Measurements from ENCODE around the gene NAP1L2. TPM values are rescaled to one million over a fixed set of nuclear protein-coding genes. Genes with fewer than 3 reads are reported as not detected.
A peak's percentile ranks its signal among the peaks of the same experiment; 100 is the strongest.

NAP1L2 gene, protein sequence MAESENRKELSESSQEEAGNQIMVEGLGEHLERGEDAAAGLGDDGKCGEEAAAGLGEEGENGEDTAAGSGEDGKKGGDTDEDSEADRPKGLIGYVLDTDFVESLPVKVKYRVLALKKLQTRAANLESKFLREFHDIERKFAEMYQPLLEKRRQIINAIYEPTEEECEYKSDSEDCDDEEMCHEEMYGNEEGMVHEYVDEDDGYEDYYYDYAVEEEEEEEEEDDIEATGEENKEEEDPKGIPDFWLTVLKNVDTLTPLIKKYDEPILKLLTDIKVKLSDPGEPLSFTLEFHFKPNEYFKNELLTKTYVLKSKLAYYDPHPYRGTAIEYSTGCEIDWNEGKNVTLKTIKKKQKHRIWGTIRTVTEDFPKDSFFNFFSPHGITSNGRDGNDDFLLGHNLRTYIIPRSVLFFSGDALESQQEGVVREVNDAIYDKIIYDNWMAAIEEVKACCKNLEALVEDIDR
- not detected in 2 replicates for total RNA-seq (2014; rRNA removed; shearing (Covaris generic))
- not detected in 2 replicates for polyA plus RNA-seq (2016; fragmentation: Nextera tagmentation; extraction: Ambion mirVana)

- peak within 1 kb of the TSS; percentile 66 for H3K4me3 ChIP-seq
- in situ Hi-C loops (cut with MboI): no loop called here
- WGBS, 2 experiments (ENCODE audit: low coverage in 1 of 2, low lambda C conversion rate in 2 of 2, missing lambda C conversion rate in 2 of 2): 1 to 4% methylated on average over 24 to 30 of the region's 30 CpGs
- H3K36me3 ChIP-seq (ENCODE audit: low read depth): no peaks in the 10 kb centered on the region
- DNase-seq: peak; percentile 33
- H4K20me1 ChIP-seq (ENCODE audit: insufficient read depth): no peaks in the 10 kb centered on the region
- H3K9me3 ChIP-seq (ENCODE audit: low read depth): no peaks in the 10 kb centered on the region
- no peak for TF ChIP-seq EZH2phosphoT487 (IDR thresholded peaks at IDR 0.05; ENCODE audit: insufficient read depth, low read depth)
- TF ChIP-seq EZH2 (IDR thresholded peaks at IDR 0.05; ENCODE audit: insufficient read depth, poor library complexity, severe bottlenecking): no peak
- H3K79me2 ChIP-seq (ENCODE audit: insufficient read depth): no peaks in the 10 kb centered on the region
- no peaks in the 10 kb centered on the region for H3K27me3 ChIP-seq (replicated peaks; ENCODE audit: insufficient read depth)
- peak within 1 kb of the TSS; percentile 75 for H2AFZ ChIP-seq
- H3K27ac ChIP-seq: no peak within 1 kb of the TSS
- H3K4me1 ChIP-seq (ENCODE audit: insufficient read depth): no peaks in the 10 kb centered on the region
- no peak within 1 kb of the TSS for H3K9ac ChIP-seq
- peak within 1 kb of the TSS; percentile 68 for H3K4me2 ChIP-seq (ENCODE audit: unreplicated experiment)
- H3F3A ChIP-seq (ENCODE audit: insufficient read depth): no peaks in the 10 kb centered on the region
- H3K9me2 ChIP-seq (ENCODE audit: insufficient read depth): no peaks in the 10 kb centered on the region
Measured at GRCh38 chrX:73214426-73215094, at the start of gene NAP1L2. Gene NAP1L2 (minus strand): TSS chrX:73214851. CDS start chrX:73214492, 359 bp downstream.

- no peaks in the 10 kb centered on the region for H4K20me1 ChIP-seq (ENCODE audit: insufficient read depth)
- H3F3A ChIP-seq (ENCODE audit: insufficient read depth): no peaks in the 10 kb centered on the region
- H3K9me3 ChIP-seq (ENCODE audit: low read depth): no peaks in the 10 kb centered on the region
- peak; percentile 20 for DNase-seq
- WGBS, 2 experiments (ENCODE audit: low coverage in 1 of 2, low lambda C conversion rate in 2 of 2, missing lambda C conversion rate in 2 of 2): 28 to 33% methylated on average over 1 to 2 of the region's 2 CpGs
- no peaks in the 10 kb centered on the region for H3K27me3 ChIP-seq (replicated peaks; ENCODE audit: insufficient read depth)
- no peak overlapping the region for H3K27ac ChIP-seq
- no peaks in the 10 kb centered on the region for H3K9me2 ChIP-seq (ENCODE audit: insufficient read depth)
- no peaks in the 10 kb centered on the region for H3K36me3 ChIP-seq (ENCODE audit: low read depth)
- H3K79me2 ChIP-seq (ENCODE audit: insufficient read depth): no peaks in the 10 kb centered on the region
- H3K4me1 ChIP-seq (ENCODE audit: insufficient read depth): no peaks in the 10 kb centered on the region
- no peak overlapping the region for H2AFZ ChIP-seq
- TF ChIP-seq EZH2 (IDR thresholded peaks at IDR 0.05; ENCODE audit: insufficient read depth, poor library complexity, severe bottlenecking): no peak
- no peak for TF ChIP-seq EZH2phosphoT487 (IDR thresholded peaks at IDR 0.05; ENCODE audit: insufficient read depth, low read depth)
- no peak overlapping the region for H3K9ac ChIP-seq
- in situ Hi-C loops (cut with MboI): no loop called here
- H3K4me3 ChIP-seq: no peak overlapping the region
- no peak overlapping the region for H3K4me2 ChIP-seq (ENCODE audit: unreplicated experiment)
Measured at GRCh38 chrX:73262991-73263390, 48.3 kb upstream of the NAP1L2 start.

DNA sequence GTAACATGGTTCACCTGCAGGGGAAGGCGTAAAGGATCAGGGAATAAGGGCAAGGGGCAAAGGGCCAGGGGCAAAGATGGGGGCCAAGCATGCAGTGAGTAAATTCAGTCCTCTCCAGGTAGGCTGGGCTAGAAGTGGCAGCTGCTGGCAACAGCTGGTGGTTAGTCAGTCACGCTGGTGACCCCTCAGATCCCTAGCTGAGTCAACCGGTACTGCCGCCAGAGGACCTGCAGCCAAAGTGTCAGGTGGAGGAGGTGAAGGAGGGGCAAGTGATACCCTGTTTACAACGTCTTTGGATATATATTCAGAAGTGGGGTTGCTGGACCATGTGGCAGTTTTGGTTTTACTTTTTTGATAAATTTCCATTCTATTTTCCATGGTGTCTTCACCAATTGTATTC is 24.6 kb upstream of the NAP1L2 start:
- no peaks in the 10 kb centered on the region for H3K9me3 ChIP-seq (ENCODE audit: low read depth)
- DNase-seq: no peak
- H3F3A ChIP-seq (ENCODE audit: insufficient read depth): no peaks in the 10 kb centered on the region
- no peaks in the 10 kb centered on the region for H4K20me1 ChIP-seq (ENCODE audit: insufficient read depth)
- no peak overlapping the region for H3K27ac ChIP-seq
- no peak overlapping the region for H2AFZ ChIP-seq
- no peak overlapping the region for H3K4me2 ChIP-seq (ENCODE audit: unreplicated experiment)
- no peaks in the 10 kb centered on the region for H3K9me2 ChIP-seq (ENCODE audit: insufficient read depth)
- TF ChIP-seq EZH2 (IDR thresholded peaks at IDR 0.05; ENCODE audit: insufficient read depth, poor library complexity, severe bottlenecking) (no peak), EZH2phosphoT487 (IDR thresholded peaks at IDR 0.05; ENCODE audit: insufficient read depth, low read depth) (no peak)
- no peaks in the 10 kb centered on the region for H3K4me1 ChIP-seq (ENCODE audit: insufficient read depth)
- H3K79me2 ChIP-seq (ENCODE audit: insufficient read depth): no peaks in the 10 kb centered on the region
- H3K4me3 ChIP-seq: no peak overlapping the region
- no peaks in the 10 kb centered on the region for H3K36me3 ChIP-seq (ENCODE audit: low read depth)
- H3K27me3 ChIP-seq (replicated peaks; ENCODE audit: insufficient read depth): no peaks in the 10 kb centered on the region
- WGBS, 2 experiments (ENCODE audit: low coverage in 1 of 2, low lambda C conversion rate in 2 of 2, missing lambda C conversion rate in 2 of 2): 13 to 22% methylated on average over 5 of the region's 5 CpGs
- in situ Hi-C loops (cut with MboI): no loop called here
- no peak overlapping the region for H3K9ac ChIP-seq

DNA sequence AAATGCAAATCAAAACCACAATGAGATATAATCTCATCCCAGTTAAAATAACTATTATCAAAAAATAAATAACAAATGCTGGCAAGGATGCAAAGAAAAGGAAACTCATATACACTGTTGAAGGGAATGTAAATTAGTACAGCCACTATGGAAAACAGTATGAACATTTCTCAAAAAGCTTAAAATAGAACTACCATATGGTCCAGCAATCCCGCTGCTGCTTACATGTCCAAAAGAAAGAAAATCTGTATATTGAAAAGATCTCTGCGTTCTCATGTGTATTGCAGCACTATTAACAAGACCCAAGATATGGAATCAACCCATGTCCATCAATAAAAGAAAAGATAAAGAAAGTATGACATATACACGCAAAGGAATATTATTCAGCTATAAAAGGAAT is 3.0 kb upstream of the NAP1L2 start:
- 11 to 21% methylated on average over 3 of the region's 3 CpGs for WGBS, 2 experiments (ENCODE audit: low coverage in 1 of 2, low lambda C conversion rate in 2 of 2, missing lambda C conversion rate in 2 of 2)
- H3K79me2 ChIP-seq (ENCODE audit: insufficient read depth): no peaks in the 10 kb centered on the region
- H3K9me3 ChIP-seq (ENCODE audit: low read depth): no peaks in the 10 kb centered on the region
- no peaks in the 10 kb centered on the region for H3K36me3 ChIP-seq (ENCODE audit: low read depth)
- H2AFZ ChIP-seq: no peak overlapping the region
- no peaks in the 10 kb centered on the region for H3K9me2 ChIP-seq (ENCODE audit: insufficient read depth)
- no peak overlapping the region for H3K9ac ChIP-seq
- H3F3A ChIP-seq (ENCODE audit: insufficient read depth): no peaks in the 10 kb centered on the region
- no peak for DNase-seq
- no peaks in the 10 kb centered on the region for H3K4me1 ChIP-seq (ENCODE audit: insufficient read depth)
- in situ Hi-C loops (cut with MboI): no loop called here
- no peaks in the 10 kb centered on the region for H4K20me1 ChIP-seq (ENCODE audit: insufficient read depth)
- no peak overlapping the region for H3K4me3 ChIP-seq
- no peak overlapping the region for H3K4me2 ChIP-seq (ENCODE audit: unreplicated experiment)
- no peaks in the 10 kb centered on the region for H3K27me3 ChIP-seq (replicated peaks; ENCODE audit: insufficient read depth)
- TF ChIP-seq EZH2 (IDR thresholded peaks at IDR 0.05; ENCODE audit: insufficient read depth, poor library complexity, severe bottlenecking) (no peak), EZH2phosphoT487 (IDR thresholded peaks at IDR 0.05; ENCODE audit: insufficient read depth, low read depth) (no peak)
- no peak overlapping the region for H3K27ac ChIP-seq

Data from GM23248 (cell line).